ENCODE data around the gene TTN.

Gene TTN

DNA sequence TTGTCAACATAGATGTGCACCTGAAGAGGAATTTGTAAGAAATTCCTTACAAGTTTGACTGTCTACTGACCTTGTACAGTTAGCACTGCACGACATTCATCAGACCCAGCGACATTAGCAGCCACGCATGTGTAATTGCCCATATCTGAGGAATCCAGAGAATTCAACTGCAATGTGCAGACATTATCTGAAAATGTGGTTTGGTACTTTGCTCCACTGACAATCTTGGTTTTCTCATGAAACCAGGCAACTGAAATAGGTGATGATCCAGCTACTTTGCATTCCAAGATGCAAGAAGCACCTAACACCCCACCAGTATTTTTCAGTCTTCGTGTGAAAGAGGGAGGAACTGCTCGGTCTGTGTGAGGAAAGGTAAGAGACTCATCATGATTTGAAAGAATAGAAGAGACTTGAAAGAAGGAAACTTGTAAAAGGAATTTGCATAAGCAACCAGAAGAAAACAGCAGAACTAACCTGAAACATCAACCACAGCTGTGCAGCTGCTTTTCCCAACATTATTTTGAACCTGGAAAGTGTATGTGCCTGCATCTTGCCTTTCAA is 83.4 kb downstream of the TTN start:
- Histone ChIP-seq H3K4me3 (ENCODE audit: low read length) (no peak overlapping the region), H3K36me3 (ENCODE audit: control insufficient read depth, insufficient read depth, low read length) (no peaks in the 10 kb centered on the region), H3K9ac (ENCODE audit: low read length) (no peak overlapping the region), H3K4me1 (ENCODE audit: control insufficient read depth, insufficient read depth, low read length) (no peaks in the 10 kb centered on the region), H3K27me3 (ENCODE audit: control insufficient read depth, insufficient read depth, low read length) (no peaks in the 10 kb centered on the region), H3K27ac (ENCODE audit: low read depth, low read length) (no peak overlapping the region)

GRCh38 chr2:178722296-178722695 is 84.9 kb downstream of the TTN start:
- Histone ChIP-seq H3K36me3 (ENCODE audit: control insufficient read depth, insufficient read depth, low read length) (no peaks in the 10 kb centered on the region), H3K27me3 (ENCODE audit: control insufficient read depth, insufficient read depth, low read length) (no peaks in the 10 kb centered on the region), H3K4me1 (ENCODE audit: control insufficient read depth, insufficient read depth, low read length) (no peaks in the 10 kb centered on the region), H3K27ac (ENCODE audit: low read depth, low read length) (no peak overlapping the region), H3K9ac (ENCODE audit: low read length) (no peak overlapping the region), H3K4me3 (ENCODE audit: low read length) (no peak overlapping the region)

- Histone ChIP-seq H3K4me1 (ENCODE audit: control insufficient read depth, insufficient read depth, low read length) (no peaks in the 10 kb centered on the region), H3K4me3 (ENCODE audit: low read length) (no peak overlapping the region), H3K36me3 (ENCODE audit: control insufficient read depth, insufficient read depth, low read length) (no peaks in the 10 kb centered on the region), H3K9ac (ENCODE audit: low read length) (no peak overlapping the region), H3K27me3 (ENCODE audit: control insufficient read depth, insufficient read depth, low read length) (no peaks in the 10 kb centered on the region), H3K27ac (ENCODE audit: low read depth, low read length) (no peak overlapping the region)
Observed at GRCh38 chr2:178718988-178719387, 88.2 kb downstream of the TTN start.

GRCh38 chr2:178718283-178718682 is 88.9 kb downstream of the TTN start:
- no peaks in the 10 kb centered on the region for H3K36me3 ChIP-seq (ENCODE audit: control insufficient read depth, insufficient read depth, low read length)
- H3K27me3 ChIP-seq (ENCODE audit: control insufficient read depth, insufficient read depth, low read length): no peaks in the 10 kb centered on the region
- no peak overlapping the region for H3K4me3 ChIP-seq (ENCODE audit: low read length)
- H3K4me1 ChIP-seq (ENCODE audit: control insufficient read depth, insufficient read depth, low read length): no peaks in the 10 kb centered on the region
- H3K27ac ChIP-seq (ENCODE audit: low read depth, low read length): no peak overlapping the region
- H3K9ac ChIP-seq (ENCODE audit: low read length): no peak overlapping the region

DNA sequence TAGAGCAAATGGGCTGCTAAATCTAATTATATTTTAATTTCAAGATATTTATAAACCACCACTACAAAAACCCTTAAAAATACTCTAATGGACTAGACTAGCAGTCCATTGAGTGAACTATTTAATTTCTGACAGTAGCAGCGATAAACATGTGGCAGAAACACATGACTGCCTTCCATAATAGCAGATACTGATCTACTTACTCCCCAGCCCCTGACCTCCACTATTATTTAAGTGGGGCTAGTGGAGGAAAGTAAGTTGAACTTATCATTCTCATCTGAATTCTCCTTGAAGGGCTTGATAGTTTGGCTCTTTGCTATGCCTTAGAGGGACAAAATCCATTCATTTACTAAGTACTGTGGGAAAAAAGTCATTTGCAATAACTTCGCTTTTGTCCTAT is 90.8 kb downstream of the TTN start:
- Histone ChIP-seq H3K4me3 (ENCODE audit: low read length) (no peak overlapping the region), H3K27me3 (ENCODE audit: control insufficient read depth, insufficient read depth, low read length) (no peaks in the 10 kb centered on the region), H3K36me3 (ENCODE audit: control insufficient read depth, insufficient read depth, low read length) (no peaks in the 10 kb centered on the region), H3K9ac (ENCODE audit: low read length) (no peak overlapping the region), H3K4me1 (ENCODE audit: control insufficient read depth, insufficient read depth, low read length) (no peaks in the 10 kb centered on the region), H3K27ac (ENCODE audit: low read depth, low read length) (no peak overlapping the region)

DNA sequence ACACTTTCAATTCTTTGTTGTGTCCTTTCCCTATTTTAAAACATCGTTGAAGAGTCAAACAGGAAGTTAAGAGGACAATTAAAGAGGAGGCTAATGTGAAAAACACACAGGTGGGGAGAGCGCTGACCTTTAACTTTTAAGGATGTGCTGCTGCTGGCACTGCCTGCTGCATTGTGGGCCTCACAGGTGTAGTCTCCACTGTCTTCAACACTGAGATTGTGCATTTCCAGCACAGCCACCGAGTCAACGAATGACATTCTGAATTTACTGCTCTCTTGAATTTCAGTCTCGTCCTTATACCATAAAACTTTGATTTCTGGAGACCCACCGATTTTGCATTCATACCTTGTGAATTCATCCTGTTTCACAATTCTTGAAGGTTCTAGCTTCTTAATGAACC is 91.9 kb downstream of the TTN start:
- no peak overlapping the region for H3K27ac ChIP-seq (ENCODE audit: low read depth, low read length)
- no peak overlapping the region for H3K4me3 ChIP-seq (ENCODE audit: low read length)
- H3K9ac ChIP-seq (ENCODE audit: low read length): no peak overlapping the region
- no peaks in the 10 kb centered on the region for H3K36me3 ChIP-seq (ENCODE audit: control insufficient read depth, insufficient read depth, low read length)
- H3K27me3 ChIP-seq (ENCODE audit: control insufficient read depth, insufficient read depth, low read length): no peaks in the 10 kb centered on the region
- no peaks in the 10 kb centered on the region for H3K4me1 ChIP-seq (ENCODE audit: control insufficient read depth, insufficient read depth, low read length)

DNA sequence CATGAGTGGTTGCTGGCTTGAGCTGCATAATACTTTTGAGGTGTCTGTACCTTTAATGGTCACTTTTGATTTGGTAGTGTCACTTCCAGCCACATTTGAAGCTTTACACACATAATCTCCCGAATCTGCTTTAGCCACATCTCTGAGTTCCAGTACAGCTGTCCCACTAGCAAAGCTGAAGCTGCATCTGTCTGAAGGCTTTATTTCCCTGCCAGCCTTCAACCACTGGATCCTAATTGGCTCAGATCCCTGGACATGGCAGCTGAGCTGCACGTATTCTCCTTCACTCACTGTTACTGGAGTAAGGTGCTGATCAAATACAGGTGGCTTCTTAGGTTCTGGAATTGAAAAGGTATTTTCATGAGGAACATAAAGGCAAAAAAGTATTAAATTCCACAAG is 99.7 kb downstream of the TTN start:
- no peak overlapping the region for H3K4me3 ChIP-seq (ENCODE audit: low read length)
- H3K36me3 ChIP-seq (ENCODE audit: control insufficient read depth, insufficient read depth, low read length): no peaks in the 10 kb centered on the region
- H3K4me1 ChIP-seq (ENCODE audit: control insufficient read depth, insufficient read depth, low read length): no peaks in the 10 kb centered on the region
- H3K27ac ChIP-seq (ENCODE audit: low read depth, low read length): no peak overlapping the region
- no peak overlapping the region for H3K9ac ChIP-seq (ENCODE audit: low read length)
- no peaks in the 10 kb centered on the region for H3K27me3 ChIP-seq (ENCODE audit: control insufficient read depth, insufficient read depth, low read length)

DNA sequence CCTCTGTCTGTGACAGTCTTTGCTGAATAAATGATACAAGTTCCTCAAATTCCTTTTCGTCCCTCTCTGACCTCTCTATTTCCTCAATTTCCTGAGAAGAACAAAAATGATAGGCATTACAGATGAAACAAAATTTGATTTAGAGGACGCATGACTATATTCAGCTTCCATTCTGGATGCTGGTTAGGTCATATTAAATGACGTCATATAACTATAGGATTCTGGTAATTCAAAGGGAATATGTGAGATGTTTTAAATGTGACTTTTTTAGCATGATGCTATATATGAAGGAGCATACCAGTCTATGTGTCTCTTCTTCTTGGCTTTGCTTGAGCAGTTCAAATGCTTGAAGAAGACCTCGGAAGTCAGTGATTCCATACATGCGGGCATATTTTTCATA is 102.3 kb downstream of the TTN start:
- Histone ChIP-seq H3K36me3 (ENCODE audit: control insufficient read depth, insufficient read depth, low read length) (no peaks in the 10 kb centered on the region), H3K9ac (ENCODE audit: low read length) (no peak overlapping the region), H3K27ac (ENCODE audit: low read depth, low read length) (no peak overlapping the region), H3K27me3 (ENCODE audit: control insufficient read depth, insufficient read depth, low read length) (no peaks in the 10 kb centered on the region), H3K4me3 (ENCODE audit: low read length) (no peak overlapping the region), H3K4me1 (ENCODE audit: control insufficient read depth, insufficient read depth, low read length) (no peaks in the 10 kb centered on the region)

GRCh38 chr2:178702361-178702760 is 104.9 kb downstream of the TTN start:
- H3K36me3 ChIP-seq (ENCODE audit: control insufficient read depth, insufficient read depth, low read length): no peaks in the 10 kb centered on the region
- no peak overlapping the region for H3K4me3 ChIP-seq (ENCODE audit: low read length)
- no peaks in the 10 kb centered on the region for H3K27me3 ChIP-seq (ENCODE audit: control insufficient read depth, insufficient read depth, low read length)
- no peak overlapping the region for H3K9ac ChIP-seq (ENCODE audit: low read length)
- no peaks in the 10 kb centered on the region for H3K4me1 ChIP-seq (ENCODE audit: control insufficient read depth, insufficient read depth, low read length)
- H3K27ac ChIP-seq (ENCODE audit: low read depth, low read length): no peak overlapping the region

- H3K9ac ChIP-seq (ENCODE audit: low read length): no peak overlapping the region
- no peaks in the 10 kb centered on the region for H3K27me3 ChIP-seq (ENCODE audit: control insufficient read depth, insufficient read depth, low read length)
- H3K4me3 ChIP-seq (ENCODE audit: low read length): no peak overlapping the region
- no peaks in the 10 kb centered on the region for H3K4me1 ChIP-seq (ENCODE audit: control insufficient read depth, insufficient read depth, low read length)
- H3K36me3 ChIP-seq (ENCODE audit: control insufficient read depth, insufficient read depth, low read length): no peaks in the 10 kb centered on the region
- no peak overlapping the region for H3K27ac ChIP-seq (ENCODE audit: low read depth, low read length)
Observed at GRCh38 chr2:178700922-178701342, 106.3 kb downstream of the TTN start.

GRCh38 chr2:178700136-178700535 is 107.1 kb downstream of the TTN start:
- H3K4me1 ChIP-seq (ENCODE audit: control insufficient read depth, insufficient read depth, low read length): no peaks in the 10 kb centered on the region
- no peak overlapping the region for H3K27ac ChIP-seq (ENCODE audit: low read depth, low read length)
- H3K4me3 ChIP-seq (ENCODE audit: low read length): no peak overlapping the region
- no peaks in the 10 kb centered on the region for H3K36me3 ChIP-seq (ENCODE audit: control insufficient read depth, insufficient read depth, low read length)
- H3K9ac ChIP-seq (ENCODE audit: low read length): no peak overlapping the region
- no peaks in the 10 kb centered on the region for H3K27me3 ChIP-seq (ENCODE audit: control insufficient read depth, insufficient read depth, low read length)

GRCh38 chr2:178692845-178693244 is 114.4 kb downstream of the TTN start:
- H3K36me3 ChIP-seq (ENCODE audit: control insufficient read depth, insufficient read depth, low read length): no peaks in the 10 kb centered on the region
- H3K4me3 ChIP-seq (ENCODE audit: low read length): no peak overlapping the region
- H3K4me1 ChIP-seq (ENCODE audit: control insufficient read depth, insufficient read depth, low read length): no peaks in the 10 kb centered on the region
- H3K27me3 ChIP-seq (ENCODE audit: control insufficient read depth, insufficient read depth, low read length): no peaks in the 10 kb centered on the region
- no peak overlapping the region for H3K27ac ChIP-seq (ENCODE audit: low read depth, low read length)
- H3K9ac ChIP-seq (ENCODE audit: low read length): no peak overlapping the region

- Histone ChIP-seq H3K27me3 (ENCODE audit: control insufficient read depth, insufficient read depth, low read length) (no peaks in the 10 kb centered on the region), H3K4me1 (ENCODE audit: control insufficient read depth, insufficient read depth, low read length) (no peaks in the 10 kb centered on the region), H3K27ac (ENCODE audit: low read depth, low read length) (no peak overlapping the region), H3K4me3 (ENCODE audit: low read length) (no peak overlapping the region), H3K9ac (ENCODE audit: low read length) (no peak overlapping the region), H3K36me3 (ENCODE audit: control insufficient read depth, insufficient read depth, low read length) (no peaks in the 10 kb centered on the region)
Observed at GRCh38 chr2:178689808-178690207, 117.4 kb downstream of the TTN start.

All from rectal smooth muscle tissue (tissue), 1 donor.